ENCODE measurements around the gene PCSK1.

DNA sequence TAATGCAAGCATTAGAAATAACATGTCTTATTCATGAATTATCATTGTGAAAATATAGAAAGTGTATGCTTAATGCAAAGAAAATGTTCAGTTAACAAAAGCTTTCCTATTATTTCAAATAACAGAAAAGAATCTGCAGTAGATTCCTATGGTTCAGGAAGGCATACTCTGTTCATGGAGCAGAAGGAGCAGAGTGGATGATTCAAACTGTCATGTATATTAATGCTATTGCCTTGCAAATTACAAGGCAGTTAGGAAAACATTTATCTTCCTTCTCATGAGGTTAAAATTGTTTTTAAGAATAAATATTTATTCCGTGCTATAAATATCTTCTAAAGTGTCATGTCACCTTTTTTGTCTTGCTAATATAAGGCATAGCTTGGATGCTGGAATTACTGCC, 47.5 kb downstream of the PCSK1 start:
- TF ChIP-seq, protein P1, sequence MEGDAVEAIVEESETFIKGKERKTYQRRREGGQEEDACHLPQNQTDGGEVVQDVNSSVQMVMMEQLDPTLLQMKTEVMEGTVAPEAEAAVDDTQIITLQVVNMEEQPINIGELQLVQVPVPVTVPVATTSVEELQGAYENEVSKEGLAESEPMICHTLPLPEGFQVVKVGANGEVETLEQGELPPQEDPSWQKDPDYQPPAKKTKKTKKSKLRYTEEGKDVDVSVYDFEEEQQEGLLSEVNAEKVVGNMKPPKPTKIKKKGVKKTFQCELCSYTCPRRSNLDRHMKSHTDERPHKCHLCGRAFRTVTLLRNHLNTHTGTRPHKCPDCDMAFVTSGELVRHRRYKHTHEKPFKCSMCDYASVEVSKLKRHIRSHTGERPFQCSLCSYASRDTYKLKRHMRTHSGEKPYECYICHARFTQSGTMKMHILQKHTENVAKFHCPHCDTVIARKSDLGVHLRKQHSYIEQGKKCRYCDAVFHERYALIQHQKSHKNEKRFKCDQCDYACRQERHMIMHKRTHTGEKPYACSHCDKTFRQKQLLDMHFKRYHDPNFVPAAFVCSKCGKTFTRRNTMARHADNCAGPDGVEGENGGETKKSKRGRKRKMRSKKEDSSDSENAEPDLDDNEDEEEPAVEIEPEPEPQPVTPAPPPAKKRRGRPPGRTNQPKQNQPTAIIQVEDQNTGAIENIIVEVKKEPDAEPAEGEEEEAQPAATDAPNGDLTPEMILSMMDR (IDR thresholded peaks at IDR 0.05 in 2 of 3, conservative IDR thresholded peaks at IDR 0.05 in 1 of 3; ENCODE audit: borderline replicate concordance in 1 of 3, insufficient read depth in 1 of 3, low read depth in 2 of 3, low read length in 2 of 3): no peak
- TF ChIP-seq, protein P2, sequence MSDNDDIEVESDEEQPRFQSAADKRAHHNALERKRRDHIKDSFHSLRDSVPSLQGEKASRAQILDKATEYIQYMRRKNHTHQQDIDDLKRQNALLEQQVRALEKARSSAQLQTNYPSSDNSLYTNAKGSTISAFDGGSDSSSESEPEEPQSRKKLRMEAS (IDR thresholded peaks at IDR 0.05): no peak
- TF ChIP-seq JUND (IDR thresholded peaks at IDR 0.05) (no peak), POLR2A (IDR thresholded peaks at IDR 0.05; ENCODE audit: borderline replicate concordance, extremely low read depth, insufficient read depth, insufficient read length) (no peak), EZH2 (IDR thresholded peaks at IDR 0.05) (no peak), EZH2phosphoT487 (IDR thresholded peaks at IDR 0.05; ENCODE audit: borderline replicate concordance) (no peak)

Measured in HCT116 (cell line).